ENCODE measurements around the gene DENND5A.
"Not testable (repeated sequence)": the region's sequence is repeated elsewhere in the genome, so short reads cannot be mapped to it uniquely, and the experiment has no call there.

The DENND5A gene

GRCh38 chr11:9210224-9210921 is 54.8 kb downstream of the DENND5A start:
- no peak for DNase-seq

- DNase-seq, result not testable (repeated sequence)
Observed at GRCh38 chr11:9209604-9210003, 55.5 kb downstream of the DENND5A start.

- no peak for DNase-seq
Observed at GRCh38 chr11:9208726-9209501, 56.2 kb downstream of the DENND5A start.

- no peak for DNase-seq
Observed at GRCh38 chr11:9207229-9207628, 57.9 kb downstream of the DENND5A start.

- no peak for DNase-seq
Observed at GRCh38 chr11:9206496-9206895, 58.7 kb downstream of the DENND5A start.

- DNase-seq, result peak; percentile 54
Observed at GRCh38 chr11:9203691-9204311, 61.3 kb downstream of the DENND5A start.

GRCh38 chr11:9201372-9202162 is 63.6 kb downstream of the DENND5A start:
- no peak for DNase-seq

- no peak for DNase-seq
Observed at GRCh38 chr11:9200471-9200870, 64.7 kb downstream of the DENND5A start.

GRCh38 chr11:9193316-9193715 is 71.8 kb downstream of the DENND5A start:
- DNase-seq, result no peak

- DNase-seq, result no peak
Observed at GRCh38 chr11:9192561-9192960, 72.6 kb downstream of the DENND5A start.

- not testable (repeated sequence) for DNase-seq
Observed at GRCh38 chr11:9190326-9191016, 74.7 kb downstream of the DENND5A start.

GRCh38 chr11:9188860-9189259 is 76.3 kb downstream of the DENND5A start:
- DNase-seq, result not testable (repeated sequence)

GRCh38 chr11:9187616-9188015 is 77.5 kb downstream of the DENND5A start:
- DNase-seq, result peak; percentile 29

- DNase-seq, result no peak
Observed at GRCh38 chr11:9184516-9184915, 80.6 kb downstream of the DENND5A start.

GRCh38 chr11:9182180-9182871 is 82.8 kb downstream of the DENND5A start:
- DNase-seq, result no peak

- DNase-seq, result no peak
Observed at GRCh38 chr11:9180784-9181183, 84.4 kb downstream of the DENND5A start.

GRCh38 chr11:9179141-9179540 is 86.0 kb downstream of the DENND5A start:
- no peak for DNase-seq

GRCh38 chr11:9178716-9179115 is 86.4 kb downstream of the DENND5A start:
- no peak for DNase-seq

- no peak for DNase-seq
Observed at GRCh38 chr11:9177438-9178091, 87.6 kb downstream of the DENND5A start.

- no peak for DNase-seq
Observed at GRCh38 chr11:9176550-9176949, 88.6 kb downstream of the DENND5A start.

GRCh38 chr11:9176136-9176535 is 89.0 kb downstream of the DENND5A start:
- DNase-seq, result no peak

Data from midbrain (tissue), 1 donor.